T-helper 9 cell (primary cell): ENCODE data around the gene LILRB2.
"Not testable (repeated sequence)": the region's sequence is repeated elsewhere in the genome, so short reads cannot be mapped to it uniquely, and the experiment has no call there.

Experiments used
- DNase-seq: peaks from one replicate; pipeline ENCODE4 v3.0.0-alpha.2; 2020

LILRB2 gene

GRCh38 chr19:54271587-54271986 lies 9.3 kb downstream of the LILRB2 start:
- DNase-seq, result not testable (repeated sequence)

DNA sequence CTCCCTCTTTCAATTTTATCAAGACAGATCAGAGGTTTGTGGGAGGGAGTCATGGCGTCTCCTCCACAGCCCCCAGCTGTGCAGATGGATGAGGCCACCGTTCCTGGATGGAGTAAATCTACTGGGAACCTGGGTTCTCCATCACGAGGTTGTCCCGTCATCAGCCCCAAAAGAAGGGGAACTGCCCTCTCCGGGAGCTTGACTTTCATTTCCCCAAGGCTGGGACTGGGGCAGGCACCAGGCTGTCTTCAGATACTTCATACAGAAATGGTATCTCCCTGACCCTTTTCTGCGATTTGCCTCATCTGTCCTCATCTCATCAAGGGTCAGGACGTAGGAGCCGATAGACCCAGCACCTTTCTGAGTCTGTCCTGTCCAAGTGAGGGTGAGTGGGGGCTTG lies 9.8 kb downstream of the LILRB2 start:
- no peak for DNase-seq

- no peak for DNase-seq
Measured at GRCh38 chr19:54268936-54269335, 12.0 kb downstream of the LILRB2 start.

DNA sequence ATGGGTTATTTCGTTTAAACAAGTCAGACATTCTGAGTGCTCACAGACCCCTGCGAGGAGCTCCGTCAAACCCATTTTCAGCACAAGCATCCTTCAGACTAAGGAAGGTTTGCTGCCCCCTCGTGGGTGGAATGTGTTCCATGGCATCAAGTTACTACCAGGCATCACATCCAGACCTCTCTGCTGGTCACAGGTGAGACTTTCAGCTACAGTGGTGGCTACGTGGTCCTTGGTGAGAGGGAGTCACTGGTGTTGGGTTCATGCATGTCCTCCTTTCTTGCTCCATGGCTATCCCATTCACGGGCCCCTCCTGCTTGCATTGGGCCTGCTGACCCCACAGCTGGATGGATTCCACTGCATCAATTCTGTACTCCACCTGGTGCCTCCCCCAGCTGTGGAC lies 14.8 kb downstream of the LILRB2 start:
- peak; percentile 46 for DNase-seq

DNA sequence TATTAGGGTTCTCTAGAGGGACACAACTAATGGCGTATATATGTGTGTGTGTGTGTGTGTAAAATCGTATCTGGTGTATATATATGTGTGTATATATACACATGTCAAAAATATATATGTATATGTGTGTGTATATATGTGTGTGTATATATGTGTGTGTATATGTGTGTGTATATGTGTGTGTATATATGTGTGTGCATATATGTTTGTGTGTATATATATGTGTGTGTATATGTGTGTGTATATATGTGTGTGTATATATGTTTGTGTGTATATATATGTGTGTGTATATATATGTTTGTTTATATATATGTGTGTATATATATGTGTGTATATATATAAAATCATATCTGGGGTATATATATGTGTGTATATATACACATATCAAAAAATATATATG lies 18.4 kb downstream of the LILRB2 start:
- no peak for DNase-seq

DNA sequence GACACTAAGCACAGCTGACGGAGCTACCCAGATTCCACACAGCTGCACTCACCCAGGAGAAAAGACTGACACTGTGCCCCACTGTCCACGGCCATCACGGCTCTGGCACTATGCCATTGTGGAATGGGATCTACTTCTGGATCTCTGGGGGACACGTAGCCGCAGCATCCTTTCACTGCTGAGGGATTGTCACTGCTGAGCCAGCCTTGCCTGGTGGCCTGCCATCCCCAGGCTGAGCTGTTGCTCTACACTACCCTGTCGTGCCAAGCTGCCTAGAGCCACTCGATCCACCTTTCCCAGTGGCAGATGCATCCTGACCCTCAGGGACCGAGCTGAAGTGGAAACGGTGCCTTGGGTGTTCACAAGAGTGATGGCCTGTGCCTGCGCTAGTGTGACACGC lies 18.8 kb downstream of the LILRB2 start:
- no peak for DNase-seq

DNA sequence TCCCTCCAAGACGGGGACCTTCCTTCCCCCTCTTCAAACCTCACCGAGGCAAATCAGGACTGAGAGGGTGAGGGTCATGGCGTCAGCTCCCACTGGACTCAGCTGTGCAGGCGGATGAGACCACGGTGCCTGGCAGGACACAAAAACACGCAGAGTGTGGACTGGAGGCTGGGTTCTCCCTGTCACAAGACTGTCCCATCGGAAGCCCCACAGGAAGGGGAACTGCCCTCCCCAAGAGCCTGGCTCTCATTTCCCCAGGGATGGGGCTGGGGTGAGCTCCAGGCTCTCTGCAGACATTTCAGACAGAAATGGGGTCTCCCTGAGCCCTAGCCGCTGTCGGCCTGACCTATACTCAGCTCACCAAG lies 23.8 kb downstream of the LILRB2 start, which contains the start of gene LILRB5:
LILRB5 (minus strand) TSS at position 158 of the 365 bp plus-strand sequence; CDS start at position 78, 80 bp downstream.
- DNase-seq, result no peak

- DNase-seq, result no peak
Measured at GRCh38 chr19:54256250-54257115, 24.4 kb downstream of the LILRB2 start.

- no peak for DNase-seq
Measured at GRCh38 chr19:54255105-54255775, 25.7 kb downstream of the LILRB2 start.

DNA sequence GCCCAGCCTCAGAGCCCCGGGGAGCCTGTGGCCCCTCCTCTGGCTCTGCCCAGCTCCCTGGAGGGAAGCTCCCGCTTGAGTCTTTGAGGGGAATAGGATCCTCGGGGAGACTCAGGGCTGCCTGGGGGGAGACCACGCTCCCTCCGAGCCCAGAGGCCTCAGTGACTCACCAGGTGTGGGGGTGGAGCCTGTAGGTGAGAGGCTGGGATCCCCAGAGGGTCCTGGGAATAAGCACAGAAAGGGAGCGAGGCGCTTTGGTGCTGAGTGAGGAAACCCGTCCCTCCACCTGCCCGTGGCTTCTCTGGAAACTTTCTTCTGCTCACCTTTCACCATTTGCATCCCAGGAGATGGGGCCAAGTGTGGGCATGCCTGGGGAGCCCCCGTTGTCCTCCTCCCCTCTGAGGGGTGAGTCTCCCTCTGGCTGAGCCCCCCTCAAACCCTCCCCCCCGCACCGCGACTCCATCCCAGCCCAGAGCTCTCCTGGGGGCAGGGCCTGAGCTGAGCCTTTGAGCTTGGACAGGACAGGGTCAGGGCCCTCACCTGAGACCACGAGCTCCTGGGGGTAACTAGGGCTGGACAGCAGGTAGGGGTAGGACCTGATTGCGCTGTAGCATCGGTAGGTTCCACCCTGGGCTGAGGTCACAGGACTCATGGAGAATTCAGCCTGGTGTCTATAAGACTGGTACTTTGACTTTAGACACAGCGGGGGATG lies 26.6 kb downstream of the LILRB2 start:
- DNase-seq, result no peak

DNA sequence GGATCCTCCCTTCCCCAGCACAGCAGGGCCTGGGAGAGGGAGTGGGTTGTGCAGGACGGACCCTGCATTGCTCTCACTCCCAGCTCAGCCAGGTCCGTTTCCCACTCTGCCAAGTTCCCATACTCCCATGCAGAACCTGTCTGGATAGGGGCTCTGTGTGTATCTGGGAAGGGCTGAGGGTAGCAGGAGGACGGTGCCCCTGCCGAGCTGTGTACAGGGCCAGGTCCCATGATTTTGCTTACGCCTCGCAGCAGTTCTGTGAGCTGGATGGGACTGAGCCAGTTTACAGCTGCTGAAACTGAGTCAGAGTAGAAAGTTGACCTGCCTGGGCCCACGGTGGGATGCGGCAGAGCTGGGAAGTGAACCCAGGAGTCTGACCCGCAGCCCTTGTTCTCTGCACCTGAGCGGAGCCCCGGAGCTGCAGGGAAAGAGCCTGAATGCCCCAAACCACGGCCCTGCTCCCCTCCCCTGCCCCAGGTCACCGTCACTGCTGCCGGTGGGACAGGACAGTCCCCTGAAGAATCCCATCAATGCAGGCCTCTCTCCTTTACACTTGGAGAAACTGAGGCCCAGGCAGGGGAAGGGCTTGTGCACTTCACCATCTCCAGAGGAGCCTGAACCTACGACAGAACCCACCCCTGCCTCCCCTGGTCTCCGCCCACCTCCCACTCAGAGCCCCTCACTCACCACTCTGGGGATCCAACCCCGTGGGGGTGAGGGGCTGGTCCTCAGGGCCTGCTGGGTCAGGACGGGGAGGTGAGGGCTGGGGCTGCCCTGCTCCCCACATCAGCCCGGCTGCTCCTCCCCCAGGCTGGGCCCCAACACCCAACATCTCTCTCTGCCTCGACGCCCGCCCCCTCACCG lies 27.3 kb downstream of the LILRB2 start:
- DNase-seq, result no peak

GRCh38 chr19:54252845-54253244 lies 28.1 kb downstream of the LILRB2 start:
- no peak for DNase-seq

- DNase-seq, result no peak
Measured at GRCh38 chr19:54252243-54252642, 28.7 kb downstream of the LILRB2 start.

DNA sequence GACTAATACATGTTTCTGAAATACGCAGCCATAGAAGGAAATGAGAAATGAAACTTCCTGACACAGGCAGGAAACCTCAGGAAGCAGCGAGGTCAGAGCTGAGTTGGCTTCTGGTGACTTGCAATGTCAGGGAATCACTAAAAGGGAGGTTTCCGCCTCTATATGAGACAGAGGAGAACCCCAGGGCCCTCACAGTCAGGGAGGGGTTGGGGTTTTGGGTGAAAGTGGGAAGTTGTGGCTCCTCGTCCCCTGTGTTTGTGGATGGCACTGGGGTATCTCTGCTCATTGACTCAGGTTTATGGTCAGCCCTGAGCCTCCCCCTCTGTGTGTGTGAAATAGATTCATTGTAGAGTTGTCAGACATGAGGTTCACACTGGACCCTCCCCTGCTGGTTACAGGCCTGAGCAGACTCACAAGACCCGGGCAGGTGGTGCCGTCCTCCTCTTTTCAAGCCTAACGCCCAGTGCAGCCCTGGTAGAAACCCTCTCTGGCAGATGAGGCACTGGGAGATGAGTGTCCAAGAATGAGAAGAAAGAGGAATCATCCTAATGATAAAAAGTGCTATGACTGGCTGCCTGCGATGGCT lies 32.8 kb downstream of the LILRB2 start:
- DNase-seq, result no peak

DNA sequence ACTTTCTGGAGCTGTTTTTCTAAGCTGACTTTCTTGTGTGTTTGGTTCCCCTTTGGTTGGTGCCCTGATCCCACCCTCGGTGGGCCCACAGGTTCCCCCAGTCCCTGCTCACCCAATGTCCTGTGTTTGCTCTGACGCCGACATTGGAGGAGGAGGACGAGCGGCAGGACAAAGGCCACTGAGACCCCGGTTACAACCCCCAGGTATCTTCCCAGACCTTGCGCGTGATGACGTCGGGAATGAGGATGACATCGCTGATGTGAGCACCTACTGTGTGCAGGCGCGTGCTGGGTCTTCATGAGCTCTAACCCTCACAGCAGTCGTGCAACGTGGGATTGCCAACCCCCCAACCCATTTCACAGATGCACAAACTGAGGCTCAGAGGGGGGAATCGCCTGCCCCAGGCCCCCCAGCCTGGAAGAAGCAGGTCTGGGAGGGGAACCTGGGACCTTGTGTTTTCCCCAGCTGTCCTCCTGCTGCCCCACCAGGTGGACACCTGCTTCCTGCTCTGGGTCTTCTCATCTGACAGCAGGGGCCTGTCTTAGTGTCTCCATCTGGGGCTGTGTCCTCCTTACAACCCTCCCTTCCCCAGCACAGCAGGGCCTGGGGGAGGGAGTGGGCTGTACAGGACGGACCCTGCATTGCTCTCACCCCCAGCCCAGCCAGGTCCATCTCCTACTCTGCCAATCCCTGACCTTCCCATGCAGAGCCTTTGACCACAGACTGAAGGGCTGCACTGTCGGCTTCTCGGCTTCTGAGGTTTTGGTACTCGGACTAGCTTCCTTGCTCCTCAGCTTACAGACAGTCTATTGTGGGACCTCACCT lies 33.6 kb downstream of the LILRB2 start:
- DNase-seq, result no peak

GRCh38 chr19:54245936-54246335 lies 35.0 kb downstream of the LILRB2 start:
- no peak for DNase-seq

DNA sequence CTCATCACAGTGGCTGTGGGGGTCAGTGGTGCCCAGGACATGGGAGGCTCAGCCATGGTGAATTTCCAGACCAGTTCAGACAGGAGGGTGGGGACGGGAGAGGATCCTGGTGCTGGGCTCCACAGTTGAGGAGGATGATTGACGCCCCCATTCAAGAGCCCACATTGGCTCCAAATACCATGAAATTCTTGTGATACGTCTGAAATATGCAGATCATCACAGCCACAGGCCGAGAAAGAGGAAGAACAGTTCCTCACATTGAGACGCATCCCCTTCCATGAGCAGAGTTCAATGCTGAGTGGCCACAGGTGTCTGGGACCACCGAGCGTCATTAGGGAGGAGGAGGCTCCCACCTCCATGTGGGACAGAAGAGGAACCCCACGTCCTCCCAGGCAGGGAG lies 37.1 kb downstream of the LILRB2 start:
- not testable (repeated sequence) for DNase-seq

GRCh38 chr19:54242646-54243045 lies 38.3 kb downstream of the LILRB2 start, which contains the start of gene LILRA6:
LILRA6 (minus strand) TSS chr19:54242790.
- not testable (repeated sequence) for DNase-seq

GRCh38 chr19:54242234-54242633 lies 38.7 kb downstream of the LILRB2 start:
- not testable (repeated sequence) for DNase-seq

DNA sequence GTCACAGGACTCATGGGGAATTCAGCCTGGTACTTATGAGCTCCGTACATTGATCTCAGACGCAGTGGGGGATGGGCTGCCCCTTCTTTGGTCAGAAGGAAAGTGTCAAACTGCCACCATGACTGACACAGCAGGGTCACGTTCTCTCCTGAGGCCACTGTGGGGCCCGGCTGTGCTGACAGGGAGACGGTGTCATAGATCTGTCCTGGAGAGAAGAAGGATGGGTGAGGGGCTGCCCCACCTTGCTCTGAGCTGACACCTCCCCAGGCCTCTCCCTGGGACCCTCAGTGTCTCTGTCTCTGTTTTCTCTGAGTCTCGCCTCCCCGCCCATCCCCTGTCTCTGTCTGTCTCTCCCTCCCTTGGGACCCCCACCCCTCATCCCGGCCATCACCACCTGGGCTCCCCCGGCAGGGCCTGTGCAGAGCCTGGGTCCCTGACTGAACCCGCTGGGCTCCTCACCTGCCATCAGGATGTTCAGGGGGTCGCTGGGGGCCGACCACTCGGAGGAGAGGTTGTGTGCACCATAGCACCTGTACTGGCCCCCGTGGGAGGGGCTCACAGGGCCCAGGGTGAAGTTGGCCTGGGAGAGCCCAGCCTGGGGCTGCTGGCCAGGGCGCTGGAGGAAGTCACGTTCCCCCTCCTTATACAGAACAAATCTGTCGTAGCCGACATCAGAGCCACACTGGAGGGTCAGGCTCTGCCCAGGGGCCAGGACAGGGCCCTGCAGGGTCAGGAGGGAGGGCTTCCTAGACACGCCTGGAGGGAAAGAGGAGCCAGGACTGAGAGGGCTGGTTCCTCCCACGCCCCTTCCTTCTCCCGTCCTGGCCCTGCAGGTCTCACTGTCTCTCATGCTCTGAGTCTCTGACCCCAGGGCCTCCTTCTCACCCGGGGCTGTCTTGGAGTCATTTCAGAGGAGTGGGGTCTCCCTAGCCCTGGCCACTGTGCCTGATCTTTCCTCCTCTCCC lies 40.3 kb downstream of the LILRB2 start:
- DNase-seq, result not testable (repeated sequence)
